Measurements from ENCODE around the gene ETAA1. TPM values are rescaled to one million over a fixed set of nuclear protein-coding genes. Genes with fewer than 3 reads are reported as not detected.
A peak's percentile ranks its signal among the peaks of the same experiment; 100 is the strongest.

ETAA1 gene
- total RNA-seq, 1 experiment from 2014 or later: 25.8 TPM

DNA sequence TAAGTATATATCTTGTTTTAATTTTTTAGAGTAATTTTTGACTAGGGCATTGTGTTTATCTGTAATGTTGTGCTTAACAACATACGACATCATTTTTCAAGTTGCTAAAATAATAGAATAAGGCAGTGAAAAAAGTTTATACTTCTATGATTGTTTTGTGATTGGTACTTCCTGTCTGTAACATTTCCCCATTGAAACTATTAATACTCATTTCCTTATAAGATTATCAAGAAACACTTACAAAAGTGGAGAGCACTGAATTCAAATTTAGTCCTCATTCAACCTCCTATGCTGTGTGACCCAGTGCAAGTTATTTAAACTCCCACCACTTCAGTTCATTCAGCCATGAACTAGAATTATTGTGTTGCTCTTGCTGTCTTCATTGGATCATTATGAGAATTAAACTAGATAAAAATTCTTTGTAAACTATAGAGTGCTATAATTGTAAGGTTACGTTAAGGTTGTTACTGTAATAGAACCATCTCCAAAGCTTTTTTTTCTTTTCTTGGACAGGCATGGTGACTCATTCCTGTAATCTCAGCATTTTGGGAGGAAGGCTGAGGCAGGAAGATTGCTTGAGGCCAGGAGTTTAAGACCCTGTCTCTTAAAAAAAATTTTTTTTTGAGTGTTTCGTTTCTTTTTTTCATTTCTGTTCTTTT lies 2.8 kb downstream of the ETAA1 start:
- DNase-seq (ENCODE audit: low read depth in 1 of 2, low spot score in 2 of 2): peak in 1 of 2 experiments; percentile 72
- H3K27ac ChIP-seq: peak overlapping the region; percentile 80

GRCh38 chr2:67400560-67401485 lies 3.7 kb downstream of the ETAA1 start:
- H3K4me1 ChIP-seq (replicated peaks): peaks cover 31% of the 10 kb centered on the region
- H3K27ac ChIP-seq: peak overlapping the region; percentile 80
- H3K4me3 ChIP-seq: no peak overlapping the region
- H3K27me3 ChIP-seq (replicated peaks): no peaks in the 10 kb centered on the region
- H3K9me3 ChIP-seq (replicated peaks): no peaks in the 10 kb centered on the region
- H3K36me3 ChIP-seq: peaks cover 34% of the 10 kb centered on the region
- peak in 1 of 2 experiments; percentile 64 for DNase-seq (ENCODE audit: low read depth in 1 of 2, low spot score in 2 of 2)

More for the DNA sequence above, 2.8 kb downstream of the ETAA1 start:
- H3K36me3 ChIP-seq: peaks cover 31% of the 10 kb centered on the region
- H3K4me1 ChIP-seq (replicated peaks): peaks cover 35% of the 10 kb centered on the region
- H3K9me3 ChIP-seq (replicated peaks): no peaks in the 10 kb centered on the region
- no peaks in the 10 kb centered on the region for H3K27me3 ChIP-seq (replicated peaks)
- no peak overlapping the region for H3K4me3 ChIP-seq

GRCh38 chr2:67408346-67408745 lies 11.2 kb downstream of the ETAA1 start:
- H3K27ac ChIP-seq: no peak overlapping the region
- no peak for DNase-seq (ENCODE audit: low read depth in 1 of 2, low spot score in 2 of 2)
- H3K4me3 ChIP-seq: no peak overlapping the region
- H3K27me3 ChIP-seq (replicated peaks): no peaks in the 10 kb centered on the region
- H3K9me3 ChIP-seq (replicated peaks): no peaks in the 10 kb centered on the region
- peaks cover 66% of the 10 kb centered on the region for H3K36me3 ChIP-seq
- no peaks in the 10 kb centered on the region for H3K4me1 ChIP-seq (replicated peaks)

DNA sequence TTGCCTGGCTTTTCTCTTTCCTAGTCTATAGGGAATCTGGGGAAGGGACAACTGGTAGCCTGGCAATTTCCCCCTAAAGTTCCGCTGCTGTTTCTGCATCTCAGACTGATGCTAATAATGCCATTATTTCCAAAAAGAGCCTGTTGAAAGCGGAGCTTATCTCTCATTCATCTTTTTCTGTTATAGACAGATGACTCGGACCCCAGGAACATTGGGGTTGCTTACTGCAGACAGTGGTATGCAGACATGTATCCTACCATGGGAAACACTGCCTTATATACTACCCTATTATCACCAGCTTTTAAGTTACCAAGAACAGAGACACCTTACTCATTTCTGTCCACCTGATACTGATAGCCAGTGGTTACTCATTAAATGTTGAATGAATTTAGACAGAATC lies 15.3 kb downstream of the ETAA1 start:
- no peak overlapping the region for H3K27ac ChIP-seq

GRCh38 chr2:67414867-67415266 lies 17.7 kb downstream of the ETAA1 start:
- H3K36me3 ChIP-seq: peaks cover 20% of the 10 kb centered on the region
- H3K4me1 ChIP-seq (replicated peaks): no peaks in the 10 kb centered on the region
- DNase-seq (ENCODE audit: low read depth in 1 of 2, low spot score in 2 of 2): no peak
- H3K4me3 ChIP-seq: no peak overlapping the region
- H3K27me3 ChIP-seq (replicated peaks): no peaks in the 10 kb centered on the region
- H3K9me3 ChIP-seq (replicated peaks): no peaks in the 10 kb centered on the region
- no peak overlapping the region for H3K27ac ChIP-seq

More for the DNA sequence above, 15.3 kb downstream of the ETAA1 start:
- Histone ChIP-seq H3K4me1 (replicated peaks) (no peaks in the 10 kb centered on the region), H3K4me3 (no peak overlapping the region), H3K9me3 (replicated peaks) (no peaks in the 10 kb centered on the region), H3K27me3 (replicated peaks) (no peaks in the 10 kb centered on the region), H3K36me3 (peaks cover 37% of the 10 kb centered on the region)
- no peak for DNase-seq (ENCODE audit: low read depth in 1 of 2, low spot score in 2 of 2)

DNA sequence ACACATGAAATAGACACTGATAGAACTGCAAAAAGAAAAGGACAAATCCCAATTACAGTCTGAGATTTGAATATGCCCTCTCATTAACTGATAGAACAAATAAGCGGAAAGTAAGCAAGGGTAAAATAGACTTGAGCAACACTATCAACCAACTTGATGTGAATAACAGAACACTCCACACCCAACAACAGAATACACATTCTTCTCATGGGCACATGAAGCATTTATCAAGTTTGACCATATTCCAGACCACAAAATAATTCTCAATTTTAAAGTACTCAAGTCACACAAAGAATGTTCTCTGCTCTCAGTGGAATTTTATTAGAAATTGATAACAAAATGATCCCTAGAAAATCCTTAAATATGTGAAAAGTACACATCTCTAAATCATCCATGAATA lies 19.0 kb downstream of the ETAA1 start:
- Histone ChIP-seq H3K4me1 (replicated peaks) (no peaks in the 10 kb centered on the region), H3K4me3 (no peak overlapping the region), H3K27me3 (replicated peaks) (no peaks in the 10 kb centered on the region), H3K36me3 (peaks cover 8% of the 10 kb centered on the region), H3K27ac (no peak overlapping the region), H3K9me3 (replicated peaks) (no peaks in the 10 kb centered on the region)
- no peak for DNase-seq (ENCODE audit: low read depth in 1 of 2, low spot score in 2 of 2)

- Histone ChIP-seq H3K36me3 (no peaks in the 10 kb centered on the region), H3K4me3 (no peak overlapping the region), H3K4me1 (replicated peaks) (no peaks in the 10 kb centered on the region), H3K27me3 (replicated peaks) (no peaks in the 10 kb centered on the region), H3K9me3 (replicated peaks) (peaks cover 4% of the 10 kb centered on the region), H3K27ac (no peak overlapping the region)
- DNase-seq (ENCODE audit: low read depth in 1 of 2, low spot score in 2 of 2): no peak
Measured at GRCh38 chr2:67423489-67423888, 26.4 kb downstream of the ETAA1 start.

DNA sequence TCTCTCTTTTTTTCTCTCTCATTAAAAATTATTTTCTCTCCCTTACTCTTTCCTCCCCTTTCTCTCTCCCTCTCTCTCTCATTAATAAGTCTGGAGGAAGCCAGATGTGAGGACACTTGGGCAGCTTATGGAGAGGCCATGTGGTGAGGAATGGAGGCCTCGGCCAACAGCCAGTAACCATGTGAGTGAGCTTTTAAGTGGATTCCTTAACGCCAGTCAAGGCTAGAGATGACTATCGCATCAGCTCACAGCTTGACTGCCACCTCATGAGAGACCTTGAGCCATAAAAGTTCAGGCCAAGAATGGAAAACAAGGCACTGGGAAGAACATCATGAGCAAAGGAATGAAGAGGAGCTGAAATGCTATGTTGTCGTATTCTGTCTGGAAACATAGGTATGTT lies 39.1 kb downstream of the ETAA1 start:
- H3K36me3 ChIP-seq: no peaks in the 10 kb centered on the region
- no peaks in the 10 kb centered on the region for H3K9me3 ChIP-seq (replicated peaks)
- H3K27ac ChIP-seq: no peak overlapping the region
- H3K4me1 ChIP-seq (replicated peaks): peaks cover 9% of the 10 kb centered on the region
- no peaks in the 10 kb centered on the region for H3K27me3 ChIP-seq (replicated peaks)
- no peak for DNase-seq (ENCODE audit: low read depth in 1 of 2, low spot score in 2 of 2)
- H3K4me3 ChIP-seq: no peak overlapping the region

DNA sequence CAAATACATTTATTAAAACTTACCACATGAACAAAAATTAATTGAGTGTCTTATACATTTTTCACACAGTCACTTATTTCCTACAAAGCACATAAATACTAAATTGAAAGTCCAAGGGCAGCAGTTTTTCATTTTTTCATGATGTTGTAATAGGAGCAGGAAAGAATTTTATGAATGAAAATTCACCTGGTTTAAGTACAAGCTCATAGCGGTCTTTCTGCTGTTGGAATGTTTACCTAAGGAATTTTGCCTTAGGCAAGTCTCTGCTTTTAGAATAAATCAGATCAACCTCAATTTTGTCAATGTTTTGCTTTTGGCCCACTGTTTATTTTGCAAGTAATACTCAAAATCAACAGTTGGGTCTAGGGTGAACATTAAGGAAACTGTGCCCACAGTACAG lies 40.0 kb downstream of the ETAA1 start:
- Histone ChIP-seq H3K27ac (no peak overlapping the region), H3K36me3 (no peaks in the 10 kb centered on the region), H3K4me1 (replicated peaks) (peaks cover 9% of the 10 kb centered on the region), H3K4me3 (no peak overlapping the region), H3K27me3 (replicated peaks) (no peaks in the 10 kb centered on the region), H3K9me3 (replicated peaks) (no peaks in the 10 kb centered on the region)
- peak in 1 of 2 experiments; percentile 52 for DNase-seq (ENCODE audit: low read depth in 1 of 2, low spot score in 2 of 2)

DNA sequence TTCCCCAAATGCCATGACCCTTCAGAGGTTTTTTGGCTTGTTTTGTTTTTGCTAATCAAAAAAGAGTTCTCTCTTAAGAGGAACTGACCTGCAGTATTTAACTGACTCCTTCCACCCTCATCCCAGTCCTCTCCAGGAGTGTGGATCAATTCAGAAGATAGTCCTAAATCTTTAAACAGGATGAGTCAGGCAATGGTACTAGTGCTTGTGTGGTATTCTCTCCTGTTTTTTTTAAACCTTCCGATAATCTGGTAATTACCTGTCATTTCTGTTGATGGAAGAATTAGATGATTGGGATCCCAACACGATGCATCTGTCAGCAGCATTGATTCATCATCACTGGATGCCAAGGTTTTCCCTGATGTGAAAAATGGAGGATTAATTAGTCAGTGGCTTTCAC lies 41.2 kb downstream of the ETAA1 start:
- peaks cover 9% of the 10 kb centered on the region for H3K4me1 ChIP-seq (replicated peaks)
- H3K27me3 ChIP-seq (replicated peaks): no peaks in the 10 kb centered on the region
- H3K4me3 ChIP-seq: no peak overlapping the region
- no peaks in the 10 kb centered on the region for H3K9me3 ChIP-seq (replicated peaks)
- no peaks in the 10 kb centered on the region for H3K36me3 ChIP-seq
- DNase-seq (ENCODE audit: low read depth in 1 of 2, low spot score in 2 of 2): no peak
- H3K27ac ChIP-seq: no peak overlapping the region

DNA sequence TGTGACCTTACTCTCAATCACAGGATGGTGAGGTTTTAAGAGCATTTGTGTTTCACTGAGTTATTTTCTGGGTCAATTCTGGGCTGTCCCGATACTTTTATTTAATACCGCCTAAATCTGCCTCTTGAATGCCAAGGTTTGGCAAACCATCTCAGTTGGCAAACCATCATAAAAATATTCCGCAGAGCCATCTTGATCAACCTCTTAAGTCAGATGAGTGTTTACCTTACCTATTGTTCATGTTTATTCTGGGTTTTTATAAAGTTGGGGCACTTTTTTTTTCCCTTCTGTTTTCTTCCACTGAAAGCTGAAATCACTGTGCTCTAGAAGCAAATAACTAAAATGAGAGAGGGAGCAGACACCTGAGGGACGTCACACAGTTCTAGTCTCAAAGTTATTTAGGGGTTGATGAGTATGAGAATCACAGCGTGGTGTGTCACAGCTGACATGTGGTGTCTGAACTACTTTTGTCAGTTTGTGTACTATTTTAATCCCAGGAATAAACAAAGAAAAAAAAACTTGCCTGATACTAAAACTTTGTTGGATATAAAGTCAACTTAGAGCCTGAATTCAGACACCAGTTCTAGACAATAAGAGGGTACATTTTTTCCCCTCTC lies 48.6 kb downstream of the ETAA1 start:
- Histone ChIP-seq H3K27me3 (replicated peaks) (no peaks in the 10 kb centered on the region), H3K36me3 (no peaks in the 10 kb centered on the region), H3K27ac (peak overlapping the region; percentile 18; the same call in 1 of the 2 replicates), H3K4me3 (no peak overlapping the region), H3K4me1 (replicated peaks) (peaks cover 21% of the 10 kb centered on the region), H3K9me3 (replicated peaks) (no peaks in the 10 kb centered on the region)
- DNase-seq (ENCODE audit: low read depth in 1 of 2, low spot score in 2 of 2): peak in 1 of 2 experiments; percentile 36

- H3K27ac ChIP-seq: peak overlapping the region; percentile 18
Measured at GRCh38 chr2:67446491-67446911, 49.4 kb downstream of the ETAA1 start.

DNA sequence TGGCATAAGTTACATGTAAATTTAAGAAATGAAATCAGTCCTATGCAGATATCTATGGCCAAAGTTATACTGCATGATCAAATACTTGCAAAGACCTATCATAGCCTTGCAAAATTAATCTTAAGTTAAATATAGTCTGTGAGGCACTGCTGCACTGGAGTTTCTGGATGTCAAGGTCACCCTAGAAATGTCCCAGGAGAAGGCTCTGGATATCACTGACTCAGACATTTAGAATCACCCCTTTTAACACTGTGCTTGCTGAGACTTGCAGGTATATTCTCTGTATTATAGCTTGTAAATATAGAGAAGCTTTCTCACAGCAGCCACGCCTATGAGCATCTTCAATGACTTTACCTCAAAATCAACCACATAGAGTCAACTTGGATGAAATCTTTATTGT lies 51.5 kb downstream of the ETAA1 start:
- Histone ChIP-seq H3K9me3 (replicated peaks) (no peaks in the 10 kb centered on the region), H3K27ac (no peak overlapping the region), H3K36me3 (no peaks in the 10 kb centered on the region), H3K4me3 (no peak overlapping the region), H3K27me3 (replicated peaks) (no peaks in the 10 kb centered on the region), H3K4me1 (replicated peaks) (peaks cover 24% of the 10 kb centered on the region)
- no peak for DNase-seq (ENCODE audit: low read depth in 1 of 2, low spot score in 2 of 2)

More at GRCh38 chr2:67446491-67446911, 49.4 kb downstream of the ETAA1 start:
- Histone ChIP-seq H3K9me3 (replicated peaks) (no peaks in the 10 kb centered on the region), H3K36me3 (no peaks in the 10 kb centered on the region), H3K27me3 (replicated peaks) (no peaks in the 10 kb centered on the region), H3K4me3 (no peak overlapping the region), H3K4me1 (replicated peaks) (peaks cover 21% of the 10 kb centered on the region)
- DNase-seq (ENCODE audit: low read depth in 1 of 2, low spot score in 2 of 2): peak in 1 of 2 experiments; percentile 72

All from SJSA1 (cell line).